Loucy (cell line): Measurements from ENCODE around the gene PRRX2.

Experiments used
- EZH2phosphoT487 ChIP-seq: fragments of 200-600 bp; IDR thresholded peaks from 2 replicates; pipeline ENCODE4 v1.6.1; 2018; ENCODE audit warnings: antibody characterized with exemption, mild to moderate bottlenecking, moderate library complexity, borderline replicate concordance
- TF ChIP-seq, protein P1 (sequence below): fragments of 200-600 bp; sonication (generic); conservative IDR thresholded peaks from 2 replicates; pipeline ENCODE4 v1.5.1; 2014; ENCODE audit warnings: mild to moderate bottlenecking, antibody characterized with exemption, low read length

DNA sequence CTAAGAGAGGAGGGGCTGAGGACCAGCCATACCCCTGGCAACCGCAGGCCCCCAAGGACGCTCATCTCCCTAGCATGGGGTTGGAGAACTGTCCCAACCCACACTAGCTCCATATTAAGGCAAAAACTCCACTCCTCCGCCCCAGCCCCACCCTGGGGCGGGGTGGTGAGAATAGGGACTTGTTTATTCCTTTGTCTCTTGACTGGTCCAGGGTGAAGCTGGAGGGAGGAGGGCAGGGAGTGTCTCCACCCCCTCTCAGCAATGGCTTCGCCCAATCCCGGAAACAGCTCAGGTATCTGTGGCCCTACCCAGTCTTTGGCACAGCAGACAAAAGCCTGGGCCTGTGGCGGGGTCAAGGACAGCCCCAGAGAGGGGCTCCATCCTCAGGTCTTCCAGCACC lies 16.9 kb downstream of the PRRX2 start:
- TF ChIP-seq, protein P1, sequence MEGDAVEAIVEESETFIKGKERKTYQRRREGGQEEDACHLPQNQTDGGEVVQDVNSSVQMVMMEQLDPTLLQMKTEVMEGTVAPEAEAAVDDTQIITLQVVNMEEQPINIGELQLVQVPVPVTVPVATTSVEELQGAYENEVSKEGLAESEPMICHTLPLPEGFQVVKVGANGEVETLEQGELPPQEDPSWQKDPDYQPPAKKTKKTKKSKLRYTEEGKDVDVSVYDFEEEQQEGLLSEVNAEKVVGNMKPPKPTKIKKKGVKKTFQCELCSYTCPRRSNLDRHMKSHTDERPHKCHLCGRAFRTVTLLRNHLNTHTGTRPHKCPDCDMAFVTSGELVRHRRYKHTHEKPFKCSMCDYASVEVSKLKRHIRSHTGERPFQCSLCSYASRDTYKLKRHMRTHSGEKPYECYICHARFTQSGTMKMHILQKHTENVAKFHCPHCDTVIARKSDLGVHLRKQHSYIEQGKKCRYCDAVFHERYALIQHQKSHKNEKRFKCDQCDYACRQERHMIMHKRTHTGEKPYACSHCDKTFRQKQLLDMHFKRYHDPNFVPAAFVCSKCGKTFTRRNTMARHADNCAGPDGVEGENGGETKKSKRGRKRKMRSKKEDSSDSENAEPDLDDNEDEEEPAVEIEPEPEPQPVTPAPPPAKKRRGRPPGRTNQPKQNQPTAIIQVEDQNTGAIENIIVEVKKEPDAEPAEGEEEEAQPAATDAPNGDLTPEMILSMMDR: no peak
- no peak for TF ChIP-seq EZH2phosphoT487
